ENCODE measurements around the gene HUNK. TPM values are rescaled to one million over a fixed set of nuclear protein-coding genes. Genes with fewer than 3 reads are reported as not detected.
A peak's percentile ranks its signal among the peaks of the same experiment; 100 is the strongest.
"Not testable (repeated sequence)": the region's sequence is repeated elsewhere in the genome, so short reads cannot be mapped to it uniquely, and the experiment has no call there.

Gene HUNK
- total RNA-seq = 0.19 TPM
- long read RNA-seq = 0 reads

DNA sequence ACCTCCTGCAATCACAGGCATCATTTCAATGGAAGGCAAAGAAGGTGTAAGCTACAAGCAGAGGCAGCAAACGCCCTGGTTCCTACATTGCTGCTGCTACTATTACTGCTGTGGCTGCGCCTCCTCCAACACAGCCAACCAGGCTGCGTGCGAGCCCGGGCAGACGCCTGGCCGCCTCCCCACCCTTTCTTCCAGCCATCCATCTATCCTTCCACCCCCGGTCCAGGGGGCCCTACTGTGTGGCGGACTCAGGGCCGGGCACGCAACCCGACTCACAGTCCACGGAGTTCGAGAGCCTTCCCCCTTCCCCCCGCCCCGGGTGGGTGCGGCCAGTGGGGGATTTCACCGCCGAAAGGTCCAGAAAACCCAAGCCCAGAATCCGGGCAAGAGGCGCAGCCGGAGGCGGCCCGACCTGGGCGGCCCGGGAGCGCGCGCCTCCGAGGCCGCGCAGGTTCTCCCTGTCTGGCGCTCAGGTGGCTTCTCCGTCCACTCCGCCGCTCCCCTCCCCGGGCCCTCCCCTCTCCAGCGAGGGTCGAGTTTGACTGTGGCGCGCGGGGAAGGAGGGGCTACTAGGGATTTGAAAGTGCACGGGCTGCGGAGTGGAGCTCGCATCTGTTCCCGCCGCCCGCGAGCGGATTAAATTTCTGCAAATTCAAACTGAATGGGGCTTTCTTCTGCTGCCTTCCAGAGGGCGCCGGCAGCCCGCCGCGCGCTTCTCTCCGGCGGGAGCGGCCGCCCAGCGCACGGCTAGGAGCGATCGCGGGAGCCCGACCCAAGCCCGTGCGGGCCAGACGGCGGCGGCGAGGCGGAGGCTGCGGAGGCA lies at the start of gene HUNK:
Gene HUNK (plus strand): TSS at position 569 of the 823 bp plus-strand sequence. CDS start 655 bp downstream, outside the sequence.
- DNase-seq (peak; percentile 53), ATAC-seq (ENCODE audit: poor library complexity) (peak; percentile 68)
- intact Hi-C loops (cut with DNase I) = no loop called here

GRCh38 chr21:31829736-31830472 lies 42.9 kb upstream of the HUNK start:
- intact Hi-C loops (cut with DNase I) = no loop called here
- ATAC-seq (ENCODE audit: poor library complexity) (no peak), DNase-seq (no peak)

DNA sequence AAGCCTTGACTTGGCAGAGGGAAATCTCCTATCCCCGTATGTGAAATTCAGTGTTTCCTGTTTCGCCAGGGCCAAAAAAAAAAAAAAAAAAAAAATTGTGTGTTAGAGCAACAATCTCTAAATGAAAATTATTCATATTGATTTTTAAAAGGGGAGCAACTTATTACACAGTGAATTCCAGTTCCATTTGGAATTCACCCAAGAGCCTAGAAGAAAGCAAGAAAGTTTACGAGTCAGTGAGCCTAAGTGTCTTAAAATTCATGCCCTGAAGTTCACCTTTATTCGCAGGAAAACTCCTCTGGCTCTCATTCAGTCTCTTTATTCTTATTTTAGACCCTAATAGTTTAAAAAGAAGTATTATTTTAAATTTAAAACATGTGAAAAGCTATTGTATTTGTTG lies 42.1 kb upstream of the HUNK start:
- intact Hi-C loops (cut with DNase I) = no loop called here
- ATAC-seq (ENCODE audit: poor library complexity) (no peak), DNase-seq (no peak)

- ATAC-seq (ENCODE audit: poor library complexity) (no peak), DNase-seq (no peak)
- intact Hi-C loops (cut with DNase I) = no loop called here
These were observed 35.8 kb upstream of the HUNK start for GRCh38 chr21:31837041-31837440.

DNA sequence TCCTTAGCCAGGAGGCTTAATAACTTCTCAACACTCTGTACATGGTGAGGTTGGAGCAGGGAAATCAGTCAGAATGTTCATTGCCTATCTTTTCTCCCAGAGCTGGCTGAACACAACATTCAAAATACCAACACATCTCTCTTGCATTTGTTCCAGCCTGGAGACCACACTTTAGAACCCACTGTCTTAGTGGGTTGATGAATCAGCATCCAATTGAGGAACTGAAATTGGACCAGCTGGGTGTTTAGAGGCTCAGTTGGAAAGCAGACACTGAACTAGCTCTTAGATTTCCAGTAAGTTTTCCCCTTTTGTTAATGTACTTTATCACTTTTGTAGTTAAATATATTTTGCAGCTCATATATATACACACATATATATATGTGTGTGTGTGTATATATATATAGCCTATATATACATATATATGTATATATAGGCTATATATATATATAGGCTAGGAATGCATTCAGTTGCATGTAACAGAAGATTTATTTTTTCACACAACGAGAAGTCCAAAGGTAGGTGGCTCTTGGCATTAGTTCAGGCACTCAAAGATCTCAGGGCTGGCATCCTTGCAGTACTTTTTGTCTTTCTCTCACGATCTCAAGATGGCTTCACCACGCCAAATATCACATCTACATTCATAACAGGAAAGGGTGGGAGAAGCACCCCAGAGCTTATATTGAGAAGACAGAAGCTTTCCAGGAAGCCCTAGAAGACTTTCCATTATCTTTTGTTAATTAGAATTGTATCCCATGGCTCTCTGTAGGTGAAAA lies 35.0 kb upstream of the HUNK start:
- intact Hi-C loops (cut with DNase I) = no loop called here
- no peak for ATAC-seq (ENCODE audit: poor library complexity)

GRCh38 chr21:31838586-31839355 lies 34.0 kb upstream of the HUNK start:
- intact Hi-C loops (cut with DNase I) = no loop called here
- ATAC-seq (ENCODE audit: poor library complexity) = no peak
- DNase-seq = no peak

More for the DNA sequence above, 35.0 kb upstream of the HUNK start:
- DNase-seq = no peak

GRCh38 chr21:31844206-31844605 lies 28.6 kb upstream of the HUNK start:
- intact Hi-C loops (cut with DNase I) = no loop called here
- ATAC-seq (ENCODE audit: poor library complexity) = no peak
- no peak for DNase-seq

GRCh38 chr21:31845151-31845729 lies 27.6 kb upstream of the HUNK start:
- no peak for ATAC-seq (ENCODE audit: poor library complexity)
- intact Hi-C loops (cut with DNase I) = no loop called here

GRCh38 chr21:31846690-31847089 lies 26.1 kb upstream of the HUNK start:
- no peak for DNase-seq
- peak; percentile 53 for ATAC-seq (ENCODE audit: poor library complexity)
- intact Hi-C loops (cut with DNase I) = no loop called here

More at GRCh38 chr21:31845151-31845729, 27.6 kb upstream of the HUNK start:
- no peak for DNase-seq

DNA sequence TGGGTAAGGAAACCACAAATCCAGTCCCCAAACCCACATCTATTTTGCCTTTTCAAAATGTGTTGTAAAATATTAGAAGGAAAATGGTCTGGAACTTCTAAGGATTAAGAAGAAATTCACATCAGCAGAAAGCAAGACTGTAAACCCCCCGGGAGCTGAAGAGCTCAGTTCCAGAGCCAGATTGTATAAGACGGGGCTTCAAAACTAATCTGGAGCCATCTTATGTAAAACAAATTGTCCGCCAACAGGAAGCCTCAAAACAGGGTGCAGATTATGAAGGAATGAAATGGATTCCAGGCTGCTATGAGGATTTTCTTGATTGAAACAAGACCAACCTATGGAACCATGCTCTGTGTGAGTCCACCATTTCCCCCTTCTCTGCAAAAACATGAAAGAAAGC lies 25.1 kb upstream of the HUNK start:
- no peak for DNase-seq
- intact Hi-C loops (cut with DNase I) = no loop called here
- ATAC-seq (ENCODE audit: poor library complexity) = no peak

GRCh38 chr21:31848326-31848985 lies 24.4 kb upstream of the HUNK start:
- intact Hi-C loops (cut with DNase I) = no loop called here
- DNase-seq = no peak
- ATAC-seq (ENCODE audit: poor library complexity) = peak; percentile 57

GRCh38 chr21:31850886-31851285 lies 21.9 kb upstream of the HUNK start:
- ATAC-seq (ENCODE audit: poor library complexity) = no peak

GRCh38 chr21:31855180-31855579 lies 17.6 kb upstream of the HUNK start:
- DNase-seq = no peak
- intact Hi-C loops (cut with DNase I) = no loop called here
- no peak for ATAC-seq (ENCODE audit: poor library complexity)

More at GRCh38 chr21:31850886-31851285, 21.9 kb upstream of the HUNK start:
- no peak for DNase-seq
- intact Hi-C loops (cut with DNase I) = no loop called here

- no peak for DNase-seq
- ATAC-seq (ENCODE audit: poor library complexity) = no peak
- intact Hi-C loops (cut with DNase I) = no loop called here
These were observed 15.7 kb upstream of the HUNK start for GRCh38 chr21:31857096-31857495.

GRCh38 chr21:31857631-31858030 lies 15.2 kb upstream of the HUNK start:
- intact Hi-C loops (cut with DNase I); ATAC-seq (ENCODE audit: poor library complexity); DNase-seq: not testable (repeated sequence)

DNA sequence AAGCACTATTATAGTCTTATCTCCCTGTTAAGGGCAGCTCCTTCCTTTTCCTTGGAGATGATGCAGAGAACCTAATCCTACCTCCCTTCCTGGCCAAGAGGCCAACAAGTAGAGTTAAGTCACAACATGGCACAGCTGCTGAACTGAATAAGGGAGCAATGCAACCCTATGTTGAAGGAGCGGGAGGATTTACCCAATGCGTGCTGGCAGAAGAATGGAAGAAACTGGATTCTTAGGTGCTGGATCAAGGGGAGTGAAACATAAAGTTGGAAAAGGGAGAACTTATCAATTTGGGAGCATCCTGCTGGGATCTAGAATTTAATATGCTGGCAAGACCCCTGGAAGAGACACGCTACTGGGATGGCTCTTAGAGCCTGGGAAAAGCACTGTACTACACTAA lies 12.0 kb upstream of the HUNK start:
- no peak for DNase-seq
- no peak for ATAC-seq (ENCODE audit: poor library complexity)
- intact Hi-C loops (cut with DNase I) = loop anchor here (5.0 kb wide), 1 partner anchor 69 kb away; no protein-coding TSS in a partner anchor

GRCh38 chr21:31862078-31862477 lies 10.7 kb upstream of the HUNK start:
- DNase-seq (no peak), ATAC-seq (ENCODE audit: poor library complexity) (no peak)
- intact Hi-C loops (cut with DNase I) = loop anchor here (5.0 kb wide), 1 partner anchor 70 kb away; no protein-coding TSS in a partner anchor
